Kidney (tissue), 14 donors: ENCODE data around the gene SLC25A36. TPM values are rescaled to one million over a fixed set of nuclear protein-coding genes. Genes with fewer than 3 reads are reported as not detected.
"Not testable (repeated sequence)": the region's sequence is repeated elsewhere in the genome, so short reads cannot be mapped to it uniquely, and the experiment has no call there.

Experiments used
- DNase-seq, 5 donors: peaks; one replicate each; pipeline ENCODE4 v3.0.0-alpha.2; 2013 to 2020
- FAIRE-seq: peaks from 2 replicates; lab custom pipeline; 2012; peaks lifted over from hg19 to GRCh38; lab: Jason Lieb, UNC
- H3K27ac ChIP-seq, 2 donors: one replicate each; pipeline ENCODE4 v1.7.0; 2013; ENCODE audit warnings: low read depth in 2 of 2, low read length in 2 of 2, inconsistent platforms in 1 of 2
- H3K27me3 ChIP-seq: one replicate; pipeline ENCODE4 v1.7.1; 2013; ENCODE audit warnings: low read length, inconsistent platforms; ENCODE audit not compliant: control insufficient read depth, insufficient read depth
- H3K36me3 ChIP-seq, 3 donors: one replicate each; pipeline versions ENCODE4 v1.7.0 to v1.7.1; 2013; ENCODE audit warnings: low read length in 3 of 3, control low read depth in 1 of 3, inconsistent platforms in 1 of 3; ENCODE audit not compliant: insufficient read depth in 3 of 3, control insufficient read depth in 2 of 3
- H3K4me1 ChIP-seq, 3 donors: one replicate each; pipeline versions ENCODE4 v1.7.0 to v1.7.1; 2013; ENCODE audit warnings: low read length in 3 of 3, inconsistent platforms in 1 of 3, low read depth in 1 of 3; ENCODE audit not compliant: control insufficient read depth in 2 of 3, insufficient read depth in 2 of 3
- H3K4me3 ChIP-seq, 3 donors: one replicate each; pipeline versions ENCODE4 v1.7.0 to v1.8.1; 2013; ENCODE audit warnings: low read length in 3 of 3, control low read depth in 1 of 3, inconsistent platforms in 1 of 3
- H3K9ac ChIP-seq, 3 donors: one replicate each; pipeline versions ENCODE4 v1.7.0 to v1.7.1; 2013; ENCODE audit warnings: low read length in 3 of 3, control low read depth in 1 of 3, inconsistent platforms in 1 of 3
- H3K9me3 ChIP-seq, 3 donors: one replicate each; pipeline versions ENCODE4 v1.7.0 to v1.7.1; 2013; ENCODE audit warnings: low read length in 3 of 3, control low read depth in 1 of 3, inconsistent platforms in 1 of 3; ENCODE audit not compliant: control insufficient read depth in 2 of 3, insufficient read depth in 1 of 3
- intact Hi-C: fragments of 100-400 bp; cut with DNase I; formaldehyde crosslinking; loops from one replicate; pipeline ENCODE4 v1.11.1; 2022
- polyA plus RNA-seq: library from polyadenylated mRNA; stranded (reverse); fragments of 350-450 nt; fragmentation: Illumina TruSeq; extraction: RNeasy Lipid Tissue Mini Kit (QIAGEN cat#74804); gene quantifications from one replicate; pipeline ENCODE4 v1.2.3, GENCODE V29; 2014; ENCODE audit warnings: low read depth, low replicate concordance; ENCODE audit not compliant: insufficient read depth
- total RNA-seq: library from RNA; stranded (reverse); fragmentation: NEBNext Ultra II Directional; extraction: Animal tissue kit (Norgen Biotek cat#: 25700); gene quantifications from one replicate; pipeline ENCODE4 v1.2.1, GENCODE V29; 2021
- TF ChIP-seq, protein P1 (sequence below): IDR thresholded peaks from 3 replicates; pipeline ENCODE4 v1.5.1; 2012; ENCODE audit warnings: mild to moderate bottlenecking, moderate library complexity, borderline replicate concordance; ENCODE audit not compliant: insufficient read depth; ENCODE audit errors: extremely low read depth
- donor health status: control.
- donor health status: control.
- donor health status: control.
- donor health status: control.
- donor health status: control.
- donor health status: DM: yes; HTN: yes; CAD: no.
- donor health status: Normal renal cell carcinoma (clear cell type).

The SLC25A36 gene
- total and polyA plus RNA-seq, 2 donors from 2014 or later, result 20.0 to 78.1 TPM

DNA sequence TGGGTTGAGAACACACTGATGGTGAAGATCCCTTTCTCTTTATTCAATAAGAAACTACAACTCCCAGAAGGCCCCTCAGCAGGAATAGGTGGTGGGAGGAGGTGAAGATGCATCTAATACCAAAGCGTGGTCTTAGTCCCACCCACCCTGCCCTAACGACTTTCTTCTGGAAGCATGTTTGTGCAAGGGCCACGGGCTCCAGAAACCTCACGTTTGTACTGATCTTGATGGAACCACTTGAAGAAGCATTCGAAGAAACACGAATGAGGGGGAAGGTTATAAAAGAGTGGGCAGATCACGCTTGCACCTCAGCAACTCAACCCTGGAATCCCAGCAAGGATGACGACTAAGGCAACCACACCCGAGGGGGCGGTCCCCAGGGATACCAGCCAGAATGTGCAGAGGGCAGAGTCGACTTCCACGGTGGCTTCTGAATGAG, 10.6 kb upstream of the SLC25A36 start:
- TF ChIP-seq, protein P1, sequence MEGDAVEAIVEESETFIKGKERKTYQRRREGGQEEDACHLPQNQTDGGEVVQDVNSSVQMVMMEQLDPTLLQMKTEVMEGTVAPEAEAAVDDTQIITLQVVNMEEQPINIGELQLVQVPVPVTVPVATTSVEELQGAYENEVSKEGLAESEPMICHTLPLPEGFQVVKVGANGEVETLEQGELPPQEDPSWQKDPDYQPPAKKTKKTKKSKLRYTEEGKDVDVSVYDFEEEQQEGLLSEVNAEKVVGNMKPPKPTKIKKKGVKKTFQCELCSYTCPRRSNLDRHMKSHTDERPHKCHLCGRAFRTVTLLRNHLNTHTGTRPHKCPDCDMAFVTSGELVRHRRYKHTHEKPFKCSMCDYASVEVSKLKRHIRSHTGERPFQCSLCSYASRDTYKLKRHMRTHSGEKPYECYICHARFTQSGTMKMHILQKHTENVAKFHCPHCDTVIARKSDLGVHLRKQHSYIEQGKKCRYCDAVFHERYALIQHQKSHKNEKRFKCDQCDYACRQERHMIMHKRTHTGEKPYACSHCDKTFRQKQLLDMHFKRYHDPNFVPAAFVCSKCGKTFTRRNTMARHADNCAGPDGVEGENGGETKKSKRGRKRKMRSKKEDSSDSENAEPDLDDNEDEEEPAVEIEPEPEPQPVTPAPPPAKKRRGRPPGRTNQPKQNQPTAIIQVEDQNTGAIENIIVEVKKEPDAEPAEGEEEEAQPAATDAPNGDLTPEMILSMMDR, result no peak
- intact Hi-C loops, result no loop called here
- Histone ChIP-seq H3K9me3 (no peaks in the 10 kb centered on the region), H3K27ac (no peak overlapping the region), H3K4me1 (no peaks in the 10 kb centered on the region), H3K9ac (no peak overlapping the region), H3K27me3 (no peaks in the 10 kb centered on the region), H3K36me3 (no peaks in the 10 kb centered on the region), H3K4me3 (no peak overlapping the region)
- DNase-seq (no peak), FAIRE-seq (no peak)

DNA sequence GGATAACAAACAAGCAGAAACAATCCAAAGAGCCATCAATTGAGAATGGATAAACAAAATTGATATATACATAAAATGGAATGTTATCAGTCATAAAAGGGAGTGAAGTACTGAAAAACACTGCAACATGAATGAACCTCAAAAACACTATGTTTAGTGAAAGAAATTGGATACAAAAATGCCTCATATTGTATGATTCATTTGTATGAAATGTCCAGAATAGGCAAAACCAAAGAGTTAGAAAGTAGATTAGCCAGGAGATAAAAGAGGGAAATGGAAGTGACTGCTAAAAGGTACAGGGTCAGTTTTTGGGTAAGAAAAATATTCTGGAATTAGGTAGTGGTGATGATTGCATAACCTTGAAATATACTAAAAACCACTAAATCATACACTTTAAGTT, 9.8 kb upstream of the SLC25A36 start:
- Histone ChIP-seq H3K27me3 (no peaks in the 10 kb centered on the region), H3K9ac (no peak overlapping the region), H3K4me1 (no peaks in the 10 kb centered on the region), H3K4me3 (no peak overlapping the region), H3K27ac (no peak overlapping the region), H3K9me3 (no peaks in the 10 kb centered on the region), H3K36me3 (no peaks in the 10 kb centered on the region)
- FAIRE-seq (no peak), DNase-seq (no peak)
- TF ChIP-seq, protein P1, result no peak
- intact Hi-C loops, result no loop called here

DNA sequence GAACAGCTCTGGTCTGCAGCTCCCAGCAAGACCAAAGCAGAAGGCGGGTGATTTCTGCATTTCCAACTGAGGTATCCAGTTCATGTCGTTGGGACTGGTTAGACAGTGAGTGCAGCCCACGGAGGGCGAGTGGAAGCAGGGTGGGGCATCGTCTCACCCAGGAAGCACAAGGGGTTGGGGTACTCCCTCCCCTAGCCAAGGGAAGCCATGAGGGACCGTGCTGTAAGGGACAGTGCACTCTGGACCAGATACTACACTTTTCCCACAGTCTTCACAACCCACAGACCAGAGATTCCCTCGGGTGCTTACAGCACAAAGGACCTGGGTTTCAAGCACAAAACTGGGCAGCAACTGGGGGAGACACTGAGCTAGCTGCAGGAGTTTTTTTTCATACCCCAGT, 8.5 kb upstream of the SLC25A36 start:
- no peaks in the 10 kb centered on the region for H3K36me3 ChIP-seq
- TF ChIP-seq, protein P1, result no peak
- no peak overlapping the region for H3K4me3 ChIP-seq
- no peak for DNase-seq
- FAIRE-seq, result no peak
- no peaks in the 10 kb centered on the region for H3K9me3 ChIP-seq
- H3K4me1 ChIP-seq, result no peaks in the 10 kb centered on the region
- intact Hi-C loops, result no loop called here
- H3K27me3 ChIP-seq, result no peaks in the 10 kb centered on the region
- H3K9ac ChIP-seq, result no peak overlapping the region
- no peak overlapping the region for H3K27ac ChIP-seq

DNA sequence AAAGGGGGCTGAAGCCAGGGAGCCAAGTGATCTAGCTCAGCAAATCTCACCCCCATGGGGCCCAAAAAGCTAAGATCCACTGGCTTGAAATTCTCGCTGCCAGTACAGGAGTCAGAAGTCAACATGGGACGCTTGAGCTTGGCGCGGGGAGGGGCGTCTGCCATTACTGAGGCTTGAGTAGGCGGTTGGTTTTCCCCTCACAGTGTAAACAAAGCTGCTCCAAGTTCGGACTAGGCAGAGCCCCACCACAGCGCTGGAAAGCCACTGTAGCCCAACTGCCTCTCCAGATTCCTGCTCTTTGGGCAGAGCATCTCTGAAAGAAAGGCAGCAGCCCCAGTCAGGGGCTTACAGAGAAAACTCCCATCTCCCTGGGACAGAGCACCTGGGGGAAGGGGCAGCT, 8.1 kb upstream of the SLC25A36 start:
- Histone ChIP-seq H3K27ac (no peak overlapping the region), H3K27me3 (no peaks in the 10 kb centered on the region), H3K9me3 (no peaks in the 10 kb centered on the region), H3K4me1 (no peaks in the 10 kb centered on the region), H3K36me3 (no peaks in the 10 kb centered on the region), H3K9ac (no peak overlapping the region), H3K4me3 (no peak overlapping the region)
- DNase-seq (no peak), FAIRE-seq (no peak)
- intact Hi-C loops, result no loop called here
- TF ChIP-seq, protein P1, result no peak

DNA sequence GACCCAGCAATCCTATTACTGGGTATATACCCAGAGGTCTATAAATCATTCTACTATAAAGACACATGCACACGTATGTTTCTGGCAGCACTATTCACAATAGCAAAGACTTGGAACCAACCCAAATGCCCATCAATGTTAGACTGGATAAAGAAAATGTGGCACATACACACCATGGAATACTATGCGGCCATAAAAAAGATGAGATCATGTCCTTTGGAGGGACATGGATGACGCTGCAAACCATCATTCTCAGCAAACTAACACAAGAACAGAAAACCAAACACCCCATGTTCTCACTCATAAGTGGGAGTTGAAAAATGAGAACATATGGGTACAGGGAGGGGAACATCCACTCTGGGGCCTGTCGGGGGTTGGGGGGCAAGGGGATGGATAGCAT, 2.3 kb upstream of the SLC25A36 start:
- FAIRE-seq, result not testable (repeated sequence)

More for the DNA sequence above, 2.3 kb upstream of the SLC25A36 start:
- intact Hi-C loops, H3K4me3 ChIP-seq, H3K27ac ChIP-seq, DNase-seq, H3K4me1 ChIP-seq, H3K9ac ChIP-seq, H3K36me3 ChIP-seq, H3K27me3 ChIP-seq, H3K9me3 ChIP-seq: not testable (repeated sequence)
